Skeletal muscle cell (primary cell): ENCODE results near the gene TNPO2.
"Not testable (repeated sequence)": the region's sequence is repeated elsewhere in the genome, so short reads cannot be mapped to it uniquely, and the experiment has no call there.

Source experiments
- DNase-seq: peaks from one replicate; pipeline ENCODE4 v3.0.0-alpha.2; 2010; ENCODE audit warnings: low read depth
- H3K4me3 ChIP-seq: 2 replicates; pipeline ENCODE4 v1.5.1; 2011; ENCODE audit warnings: low read depth, mild to moderate bottlenecking, control low read depth, low read length, moderate library complexity

The TNPO2 gene

GRCh38 chr19:12745166-12745897 is 21.6 kb upstream of the TNPO2 start:
- no peak overlapping the region for H3K4me3 ChIP-seq
- no peak for DNase-seq

DNA sequence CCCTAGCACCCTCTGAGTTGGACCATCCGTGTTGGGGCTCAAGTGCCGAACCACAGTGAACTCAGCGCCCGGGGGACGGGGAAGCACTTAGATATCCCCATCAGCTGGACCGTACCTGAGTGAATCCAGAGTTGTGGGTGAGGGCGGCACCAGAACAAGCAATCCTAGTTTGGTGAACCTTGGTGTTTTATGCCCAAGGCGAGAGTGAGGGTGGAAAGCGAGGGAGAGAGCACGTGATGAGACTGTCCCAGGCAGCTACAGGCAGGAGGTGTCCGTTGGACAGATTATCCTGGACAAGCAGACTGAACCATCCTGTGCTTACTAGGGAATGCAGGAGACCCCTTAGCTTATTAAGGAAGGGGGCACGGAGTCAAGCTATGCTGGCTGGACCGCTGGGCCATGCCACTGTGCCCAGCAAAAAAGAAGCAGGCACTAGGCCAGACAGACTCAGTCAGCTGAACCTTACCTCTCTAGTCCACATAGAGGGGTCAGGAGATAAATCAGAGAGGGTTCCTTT is 14.2 kb upstream of the TNPO2 start:
- no peak for DNase-seq
- peak overlapping the region; percentile 98 for H3K4me3 ChIP-seq

DNA sequence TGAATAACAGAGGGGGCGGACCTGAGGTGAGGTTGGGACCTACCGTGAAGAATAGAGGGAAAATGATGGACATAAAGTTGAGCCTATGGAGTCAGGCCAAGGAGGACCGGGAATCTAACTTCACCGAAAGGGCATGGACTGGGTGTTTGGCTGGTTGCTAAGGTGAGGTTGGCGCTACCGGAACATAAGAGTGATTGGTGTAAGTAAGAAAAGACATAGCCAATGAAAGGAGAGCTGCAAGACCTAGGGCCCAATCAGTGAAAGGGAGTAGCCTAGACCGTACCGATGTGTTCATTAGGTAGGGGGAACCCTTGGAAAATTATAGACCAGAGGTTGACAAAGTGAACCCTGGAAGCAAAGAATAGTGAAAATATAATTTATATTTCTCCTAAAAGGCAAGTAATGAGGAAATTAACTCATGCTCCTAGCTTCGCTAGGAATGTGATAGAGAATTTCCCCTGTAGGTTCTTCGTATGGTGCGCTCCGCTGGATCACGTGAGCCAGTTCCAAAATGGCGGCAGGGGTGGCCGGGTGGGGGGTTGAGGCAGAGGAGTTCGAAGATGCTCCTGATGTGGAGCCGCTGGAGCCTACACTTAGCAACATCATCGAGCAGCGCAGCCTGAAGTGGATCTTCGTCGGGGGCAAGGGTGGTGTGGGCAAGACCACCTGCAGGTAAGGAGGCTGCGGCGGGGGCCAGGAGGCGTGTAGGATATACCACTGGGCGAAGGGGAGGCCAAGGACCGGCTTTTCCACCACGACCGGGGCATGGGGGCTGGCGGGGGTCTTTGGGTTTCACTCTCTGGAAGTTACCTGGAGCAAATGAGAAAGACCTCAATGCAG is 13.5 kb upstream of the TNPO2 start, which contains the start of gene GET3:
GET3 (plus strand) TSS at position 503 of the 840 bp plus-strand sequence; CDS start at position 512, 9 bp downstream.
- H3K4me3 ChIP-seq, result peak within 1 kb of the TSS; percentile 98
- DNase-seq, result peak; percentile 100

GRCh38 chr19:12733369-12734214 is 9.9 kb upstream of the TNPO2 start:
- H3K4me3 ChIP-seq, result peak overlapping the region; percentile 97
- DNase-seq, result peak; percentile 33

- H3K4me3 ChIP-seq, result no peak overlapping the region
- no peak for DNase-seq
Observed at GRCh38 chr19:12731337-12731736, 7.6 kb upstream of the TNPO2 start.

DNA sequence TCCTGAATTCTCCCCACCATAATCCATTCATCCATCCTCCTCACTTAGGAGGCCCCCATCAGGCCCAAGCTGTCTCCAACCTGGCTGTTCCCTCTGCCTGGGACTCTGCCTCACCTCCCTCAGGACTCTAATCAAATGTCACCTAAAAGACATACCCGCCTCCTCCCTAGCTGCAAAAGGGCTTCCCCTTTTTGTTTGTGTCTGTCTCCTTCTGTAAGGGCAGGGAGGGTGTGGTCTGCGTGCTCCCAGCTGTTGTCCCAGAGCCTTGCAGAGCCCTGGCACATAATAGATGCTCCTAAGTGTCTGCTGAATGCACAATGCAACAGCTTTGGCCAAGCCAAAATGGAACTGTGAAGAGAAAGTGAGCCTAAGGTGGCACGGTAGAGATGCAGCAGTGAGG is 6.3 kb upstream of the TNPO2 start:
- DNase-seq, result no peak
- H3K4me3 ChIP-seq, result no peak overlapping the region

GRCh38 chr19:12727745-12728433 is 4.2 kb upstream of the TNPO2 start:
- H3K4me3 ChIP-seq, result no peak overlapping the region
- no peak for DNase-seq

GRCh38 chr19:12726988-12727316 is 3.2 kb upstream of the TNPO2 start:
- DNase-seq, result no peak
- H3K4me3 ChIP-seq, result no peak overlapping the region

- not testable (repeated sequence) for DNase-seq, H3K4me3 ChIP-seq
Observed at GRCh38 chr19:12725612-12726011, 1.9 kb upstream of the TNPO2 start.

GRCh38 chr19:12723381-12723640 is 421 bp downstream of the TNPO2 start:
- H3K4me3 ChIP-seq, result peak overlapping the region; percentile 75
- DNase-seq, result no peak

- peak overlapping the region; percentile 75 for H3K4me3 ChIP-seq
- peak; percentile 98 for DNase-seq
Observed at GRCh38 chr19:12722566-12723380, 959 bp downstream of the TNPO2 start.

DNA sequence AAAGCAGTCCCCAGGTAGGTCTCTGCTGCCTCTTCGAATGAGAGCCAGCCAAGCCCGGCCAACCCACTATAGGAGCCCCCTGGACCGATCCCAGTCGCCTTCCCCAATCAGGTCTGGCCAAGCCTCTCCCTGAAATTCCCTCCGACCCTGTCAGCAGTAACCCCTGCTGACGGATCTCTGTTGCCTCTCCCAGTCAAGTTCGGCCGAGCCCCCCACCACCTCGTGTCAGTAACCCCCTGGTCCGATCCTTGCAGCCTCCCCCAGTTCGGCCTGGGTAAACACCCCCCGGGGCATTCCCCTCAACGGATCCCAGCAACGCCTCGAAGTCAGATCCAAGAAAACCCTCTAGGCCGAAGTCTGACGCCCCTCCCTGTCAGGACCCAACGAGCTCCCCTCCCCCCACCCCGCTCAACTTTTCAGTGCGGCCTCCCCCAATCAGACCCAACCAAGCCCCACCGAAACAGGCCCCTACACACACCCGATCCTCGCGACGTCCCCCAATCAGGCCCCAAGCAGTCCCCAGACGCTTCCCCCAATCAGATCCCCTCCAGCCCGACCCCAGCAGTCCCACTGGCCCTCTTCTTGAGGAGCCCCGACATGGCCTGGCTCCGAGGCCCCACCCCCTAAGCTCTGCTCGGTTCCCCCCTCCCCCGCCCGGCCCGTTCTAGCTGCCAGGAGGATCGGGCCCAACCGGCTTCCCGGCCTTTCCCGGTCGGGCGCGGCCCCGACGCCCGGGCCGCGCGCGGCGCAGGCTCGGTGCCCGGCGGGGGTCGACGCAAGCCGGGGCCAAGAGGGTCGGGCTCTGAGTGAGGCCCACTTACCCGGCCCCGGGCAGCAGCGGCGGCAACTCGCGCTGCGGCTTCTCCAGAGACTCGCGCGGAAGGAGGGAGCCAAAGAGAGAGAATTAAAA is 1.8 kb downstream of the TNPO2 start:
- H3K4me3 ChIP-seq, result peak overlapping the region; percentile 75
- DNase-seq, result peak; percentile 73

DNA sequence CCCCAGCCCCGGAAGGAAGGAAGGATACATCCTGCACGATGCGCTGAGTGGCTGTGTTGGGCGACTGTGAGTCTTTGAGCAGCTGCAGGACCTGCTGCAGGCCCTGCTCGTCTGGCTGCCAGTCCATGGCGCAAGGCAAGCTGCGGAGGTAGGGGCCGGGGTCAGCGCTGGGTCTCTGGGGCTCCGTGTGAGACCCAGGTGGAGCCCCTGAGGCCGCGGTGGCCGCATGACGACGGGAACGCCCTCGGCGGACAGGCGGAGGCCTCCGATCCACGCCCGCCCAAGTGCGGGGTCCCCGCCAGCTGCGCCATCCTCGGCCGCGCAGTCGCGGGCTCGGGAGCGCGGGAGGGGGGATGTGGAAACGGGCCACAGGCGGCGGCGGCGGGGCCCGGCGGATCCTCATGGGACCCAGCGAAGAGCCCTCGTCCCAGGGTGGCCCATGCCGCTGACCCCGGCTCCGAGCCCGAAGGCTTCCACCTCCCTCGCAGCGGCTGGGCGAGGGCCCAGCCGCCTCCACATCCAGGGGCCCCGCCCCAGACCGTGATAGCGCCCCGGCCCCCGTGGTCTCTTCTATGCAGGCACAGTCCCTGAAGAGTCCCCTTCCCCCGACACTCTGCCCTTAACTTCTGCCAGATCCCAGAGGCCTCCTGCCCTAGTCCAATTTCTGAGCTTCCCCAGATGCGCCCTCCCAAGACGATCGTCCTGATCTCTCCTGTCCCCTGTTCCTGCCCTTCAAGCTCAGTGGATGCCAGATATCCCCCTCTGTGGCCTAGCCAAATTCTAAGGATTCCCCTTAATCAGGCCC is 2.7 kb downstream of the TNPO2 start:
- peak overlapping the region; percentile 75 for H3K4me3 ChIP-seq
- no peak for DNase-seq

- DNase-seq, result no peak
- peak overlapping the region; percentile 75 for H3K4me3 ChIP-seq
Observed at GRCh38 chr19:12720296-12720695, 3.4 kb downstream of the TNPO2 start.

DNA sequence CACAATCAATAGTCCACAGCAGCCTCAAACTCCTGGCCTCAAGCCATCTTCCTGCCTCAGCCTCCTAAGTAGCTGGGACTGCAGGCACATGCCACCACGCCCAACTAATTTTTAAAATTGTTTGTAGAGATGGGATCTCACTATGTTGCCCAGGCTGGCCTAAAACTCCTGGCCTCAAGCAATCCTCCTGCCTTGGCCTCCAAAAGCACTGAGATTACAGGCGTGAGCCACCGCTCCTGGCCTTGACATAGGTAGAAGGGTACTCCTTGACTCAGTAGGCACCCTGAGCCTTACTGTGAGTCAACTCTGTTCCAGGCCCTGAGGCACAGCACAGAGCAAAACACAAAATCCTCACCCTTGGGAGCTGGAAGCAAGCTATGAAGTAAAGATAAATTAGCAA is 7.8 kb downstream of the TNPO2 start:
- no peak overlapping the region for H3K4me3 ChIP-seq
- no peak for DNase-seq

DNA sequence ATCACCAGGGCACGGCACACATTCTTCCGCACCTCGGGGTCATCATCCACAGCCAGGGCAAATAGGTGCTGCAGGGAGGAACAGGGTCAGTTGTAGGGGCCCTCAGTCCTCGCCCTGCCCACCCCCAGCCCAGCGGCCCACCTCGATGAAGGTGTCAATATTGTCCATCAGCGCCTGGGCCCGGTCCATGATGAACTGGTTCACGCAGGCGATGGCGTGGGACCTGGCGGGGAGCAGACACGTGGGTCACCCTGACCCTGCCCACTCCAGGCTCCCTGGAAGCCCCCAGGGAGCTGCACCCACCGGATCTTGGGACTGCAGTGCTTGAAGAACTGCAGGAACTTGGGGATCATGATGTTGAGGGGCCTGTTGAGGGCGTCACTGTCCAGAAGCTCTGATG is 8.6 kb downstream of the TNPO2 start:
- DNase-seq, result no peak
- no peak overlapping the region for H3K4me3 ChIP-seq

GRCh38 chr19:12713304-12713703 is 10.4 kb downstream of the TNPO2 start:
- not testable (repeated sequence) for H3K4me3 ChIP-seq, DNase-seq
